ENCODE measurements around the gene CSMD2. TPM values are rescaled to one million over a fixed set of nuclear protein-coding genes. Genes with fewer than 3 reads are reported as not detected.

Gene CSMD2
- polyA plus RNA-seq, 1 of the 3 experiments (the other 2 are of a cell fraction): not detected

DNA sequence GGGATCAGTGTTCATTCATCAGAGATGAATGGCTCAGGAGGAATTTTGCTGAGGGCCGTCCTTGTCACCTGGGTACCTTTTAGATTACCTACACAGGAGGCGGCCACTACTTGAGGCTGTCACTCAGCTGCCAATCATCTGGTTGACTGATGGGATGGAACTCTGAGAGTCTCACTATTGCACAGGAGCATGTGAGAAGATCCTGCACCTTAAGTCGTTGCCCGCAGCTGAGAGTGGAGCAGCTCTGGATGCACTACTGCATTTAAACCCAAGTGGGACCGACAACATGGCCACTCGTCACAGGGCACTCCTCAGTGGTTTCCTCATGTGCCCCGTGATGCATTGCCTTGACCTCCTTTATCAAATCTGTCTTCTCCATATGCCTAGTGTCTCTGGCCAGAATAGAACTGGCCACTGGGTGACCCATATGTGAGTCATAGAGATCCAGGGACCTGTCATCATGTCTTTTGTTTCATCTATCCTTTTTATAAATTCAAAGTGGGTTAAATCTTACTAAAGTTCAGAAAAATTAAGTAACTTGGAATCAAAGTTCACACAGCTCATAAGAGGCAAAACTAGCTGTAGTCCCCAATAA, 527.1 kb downstream of the CSMD2 start:
- H2AFZ ChIP-seq (ENCODE audit: low read depth): no peak overlapping the region
- no peak overlapping the region for H3K9ac ChIP-seq
- H3K27ac ChIP-seq (ENCODE audit: low read depth in 2 of 2, low read length in 1 of 2): no peak overlapping the region
- 43% methylated on average over 7 of the region's 7 CpGs for WGBS (ENCODE audit: low lambda C conversion rate)
- no peak overlapping the region for H3K4me2 ChIP-seq
- H3K4me1 ChIP-seq (ENCODE audit: control insufficient read depth in 1 of 2, insufficient read depth in 2 of 2, low read depth in 1 of 2, low read length in 1 of 2): no peaks in the 10 kb centered on the region; a peak in 1 of 4 replicates
- TF ChIP-seq, protein P1, sequence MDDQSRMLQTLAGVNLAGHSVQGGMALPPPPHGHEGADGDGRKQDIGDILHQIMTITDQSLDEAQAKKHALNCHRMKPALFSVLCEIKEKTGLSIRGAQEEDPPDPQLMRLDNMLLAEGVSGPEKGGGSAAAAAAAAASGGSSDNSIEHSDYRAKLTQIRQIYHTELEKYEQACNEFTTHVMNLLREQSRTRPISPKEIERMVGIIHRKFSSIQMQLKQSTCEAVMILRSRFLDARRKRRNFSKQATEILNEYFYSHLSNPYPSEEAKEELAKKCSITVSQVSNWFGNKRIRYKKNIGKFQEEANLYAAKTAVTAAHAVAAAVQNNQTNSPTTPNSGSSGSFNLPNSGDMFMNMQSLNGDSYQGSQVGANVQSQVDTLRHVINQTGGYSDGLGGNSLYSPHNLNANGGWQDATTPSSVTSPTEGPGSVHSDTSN (IDR thresholded peaks at IDR 0.05): no peak
- TF ChIP-seq FOXM1 (IDR thresholded peaks at IDR 0.05; ENCODE audit: low read depth): no peak
- TF ChIP-seq, protein P2, sequence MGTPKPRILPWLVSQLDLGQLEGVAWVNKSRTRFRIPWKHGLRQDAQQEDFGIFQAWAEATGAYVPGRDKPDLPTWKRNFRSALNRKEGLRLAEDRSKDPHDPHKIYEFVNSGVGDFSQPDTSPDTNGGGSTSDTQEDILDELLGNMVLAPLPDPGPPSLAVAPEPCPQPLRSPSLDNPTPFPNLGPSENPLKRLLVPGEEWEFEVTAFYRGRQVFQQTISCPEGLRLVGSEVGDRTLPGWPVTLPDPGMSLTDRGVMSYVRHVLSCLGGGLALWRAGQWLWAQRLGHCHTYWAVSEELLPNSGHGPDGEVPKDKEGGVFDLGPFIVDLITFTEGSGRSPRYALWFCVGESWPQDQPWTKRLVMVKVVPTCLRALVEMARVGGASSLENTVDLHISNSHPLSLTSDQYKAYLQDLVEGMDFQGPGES (IDR thresholded peaks at IDR 0.05; ENCODE audit: low read depth, low read length): no peak
- no peak for TF ChIP-seq TEAD4 (IDR thresholded peaks at IDR 0.05; ENCODE audit: borderline replicate concordance, insufficient read depth)
- TF ChIP-seq POLR2AphosphoS5 (IDR thresholded peaks at IDR 0.05; ENCODE audit: low read depth, low read length): no peak
- no peak for TF ChIP-seq RAD21 (IDR thresholded peaks at IDR 0.05; ENCODE audit: low read length)
- TF ChIP-seq FOXJ3 (CRISPR knock-in tag; IDR thresholded peaks at IDR 0.05): no peak
- no peak for TF ChIP-seq TAF1 (IDR thresholded peaks at IDR 0.05; ENCODE audit: borderline replicate concordance, low read depth, low read length)
- TF ChIP-seq, protein P3, sequence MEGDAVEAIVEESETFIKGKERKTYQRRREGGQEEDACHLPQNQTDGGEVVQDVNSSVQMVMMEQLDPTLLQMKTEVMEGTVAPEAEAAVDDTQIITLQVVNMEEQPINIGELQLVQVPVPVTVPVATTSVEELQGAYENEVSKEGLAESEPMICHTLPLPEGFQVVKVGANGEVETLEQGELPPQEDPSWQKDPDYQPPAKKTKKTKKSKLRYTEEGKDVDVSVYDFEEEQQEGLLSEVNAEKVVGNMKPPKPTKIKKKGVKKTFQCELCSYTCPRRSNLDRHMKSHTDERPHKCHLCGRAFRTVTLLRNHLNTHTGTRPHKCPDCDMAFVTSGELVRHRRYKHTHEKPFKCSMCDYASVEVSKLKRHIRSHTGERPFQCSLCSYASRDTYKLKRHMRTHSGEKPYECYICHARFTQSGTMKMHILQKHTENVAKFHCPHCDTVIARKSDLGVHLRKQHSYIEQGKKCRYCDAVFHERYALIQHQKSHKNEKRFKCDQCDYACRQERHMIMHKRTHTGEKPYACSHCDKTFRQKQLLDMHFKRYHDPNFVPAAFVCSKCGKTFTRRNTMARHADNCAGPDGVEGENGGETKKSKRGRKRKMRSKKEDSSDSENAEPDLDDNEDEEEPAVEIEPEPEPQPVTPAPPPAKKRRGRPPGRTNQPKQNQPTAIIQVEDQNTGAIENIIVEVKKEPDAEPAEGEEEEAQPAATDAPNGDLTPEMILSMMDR (IDR thresholded peaks at IDR 0.05): no peak
- no peak for TF ChIP-seq EZH2phosphoT487 (IDR thresholded peaks at IDR 0.05; ENCODE audit: borderline replicate concordance, low read depth)
- no peak for TF ChIP-seq ELF1 (IDR thresholded peaks at IDR 0.05)
- TF ChIP-seq NRF1 (IDR thresholded peaks at IDR 0.05; ENCODE audit: low read depth, low read length): no peak
- no peak for TF ChIP-seq SIN3A (IDR thresholded peaks at IDR 0.05; ENCODE audit: borderline replicate concordance, low read depth, low read length)
- TF ChIP-seq, protein P4, sequence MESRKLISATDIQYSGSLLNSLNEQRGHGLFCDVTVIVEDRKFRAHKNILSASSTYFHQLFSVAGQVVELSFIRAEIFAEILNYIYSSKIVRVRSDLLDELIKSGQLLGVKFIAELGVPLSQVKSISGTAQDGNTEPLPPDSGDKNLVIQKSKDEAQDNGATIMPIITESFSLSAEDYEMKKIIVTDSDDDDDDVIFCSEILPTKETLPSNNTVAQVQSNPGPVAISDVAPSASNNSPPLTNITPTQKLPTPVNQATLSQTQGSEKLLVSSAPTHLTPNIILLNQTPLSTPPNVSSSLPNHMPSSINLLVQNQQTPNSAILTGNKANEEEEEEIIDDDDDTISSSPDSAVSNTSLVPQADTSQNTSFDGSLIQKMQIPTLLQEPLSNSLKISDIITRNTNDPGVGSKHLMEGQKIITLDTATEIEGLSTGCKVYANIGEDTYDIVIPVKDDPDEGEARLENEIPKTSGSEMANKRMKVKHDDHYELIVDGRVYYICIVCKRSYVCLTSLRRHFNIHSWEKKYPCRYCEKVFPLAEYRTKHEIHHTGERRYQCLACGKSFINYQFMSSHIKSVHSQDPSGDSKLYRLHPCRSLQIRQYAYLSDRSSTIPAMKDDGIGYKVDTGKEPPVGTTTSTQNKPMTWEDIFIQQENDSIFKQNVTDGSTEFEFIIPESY (IDR thresholded peaks at IDR 0.05; ENCODE audit: borderline replicate concordance, low read depth): no peak
- TF ChIP-seq SMC3 (IDR thresholded peaks at IDR 0.05; ENCODE audit: low read depth, low read length): no peak
- no peaks in the 10 kb centered on the region for H4K20me1 ChIP-seq (ENCODE audit: insufficient read depth)
- no peaks in the 10 kb centered on the region for H3F3A ChIP-seq (replicated peaks; ENCODE audit: insufficient read depth)
- no peak for DNase-seq
- H3K9me2 ChIP-seq: no peaks in the 10 kb centered on the region
- H3K79me2 ChIP-seq (ENCODE audit: insufficient read depth): no peaks in the 10 kb centered on the region
- ChIA-PET POLR2A (no interaction called here), CTCF (interaction anchor here (1.0 to 2.9 kb wide), 5 partner anchors 18 to 1105 kb away, joined by 3 to 11 read pairs (median 4); no protein-coding TSS in a partner anchor)
- H3K27me3 ChIP-seq (ENCODE audit: insufficient read depth): no peaks in the 10 kb centered on the region
- H3K36me3 ChIP-seq (replicated peaks in 1 of 2; ENCODE audit: control insufficient read depth in 1 of 2, insufficient read depth in 2 of 2, low read length in 1 of 2): no peaks in the 10 kb centered on the region
- H3K9me3 ChIP-seq: no peaks in the 10 kb centered on the region
- H3K4me3 ChIP-seq (ENCODE audit: low read depth in 2 of 2, low read length in 1 of 2): no peak overlapping the region
